Measurements from ENCODE around the gene ZMAT2. TPM values are rescaled to one million over a fixed set of nuclear protein-coding genes. Genes with fewer than 3 reads are reported as not detected.

Gene ZMAT2
- total RNA-seq, 1 donor from 2014 or later: 47.1 TPM

DNA sequence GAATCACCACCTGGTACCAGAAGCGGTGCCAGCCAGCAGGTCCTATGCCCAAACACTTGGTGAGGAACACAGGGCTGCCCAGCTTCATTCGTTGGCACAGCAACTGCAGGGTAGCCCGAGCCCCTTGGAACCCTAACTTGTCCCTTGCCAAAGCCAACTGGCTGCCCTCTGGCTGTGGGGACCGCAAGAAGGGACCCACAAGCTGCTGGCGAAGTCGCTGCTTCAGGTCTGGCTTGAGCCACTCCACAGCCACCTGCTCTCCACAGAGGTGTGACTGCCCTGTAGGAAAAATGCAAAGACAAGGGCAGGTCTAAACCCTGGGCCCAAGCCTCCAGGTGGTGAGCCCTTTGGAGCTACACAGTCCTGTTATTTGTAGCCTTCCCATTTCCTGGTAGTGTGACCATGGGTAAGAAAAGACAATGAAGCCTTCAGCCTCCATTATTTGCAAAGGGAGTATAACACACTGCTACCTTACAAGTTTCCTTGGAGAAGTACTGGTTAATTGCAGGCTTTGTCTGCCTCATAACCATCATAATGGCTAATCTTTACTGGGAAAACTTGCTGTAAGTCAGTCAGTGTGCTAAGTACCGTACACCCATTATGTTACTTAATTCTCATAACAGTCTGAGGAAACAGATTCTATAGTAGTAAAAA is 28.6 kb upstream of the ZMAT2 start:
- DNase-seq (ENCODE audit: low read depth) (no peak), FAIRE-seq (no peak)
- Histone ChIP-seq H3K27me3 (ENCODE audit: control insufficient read depth, insufficient read depth, low read length) (no peaks in the 10 kb centered on the region), H3K36me3 (ENCODE audit: control insufficient read depth, insufficient read depth, low read length) (peaks cover 29% of the 10 kb centered on the region), H3K4me3 (ENCODE audit: low read depth, low read length) (no peak overlapping the region)
- TF ChIP-seq CTCF (IDR thresholded peaks at IDR 0.05; ENCODE audit: insufficient read depth, low read length, severe bottlenecking): no peak

DNA sequence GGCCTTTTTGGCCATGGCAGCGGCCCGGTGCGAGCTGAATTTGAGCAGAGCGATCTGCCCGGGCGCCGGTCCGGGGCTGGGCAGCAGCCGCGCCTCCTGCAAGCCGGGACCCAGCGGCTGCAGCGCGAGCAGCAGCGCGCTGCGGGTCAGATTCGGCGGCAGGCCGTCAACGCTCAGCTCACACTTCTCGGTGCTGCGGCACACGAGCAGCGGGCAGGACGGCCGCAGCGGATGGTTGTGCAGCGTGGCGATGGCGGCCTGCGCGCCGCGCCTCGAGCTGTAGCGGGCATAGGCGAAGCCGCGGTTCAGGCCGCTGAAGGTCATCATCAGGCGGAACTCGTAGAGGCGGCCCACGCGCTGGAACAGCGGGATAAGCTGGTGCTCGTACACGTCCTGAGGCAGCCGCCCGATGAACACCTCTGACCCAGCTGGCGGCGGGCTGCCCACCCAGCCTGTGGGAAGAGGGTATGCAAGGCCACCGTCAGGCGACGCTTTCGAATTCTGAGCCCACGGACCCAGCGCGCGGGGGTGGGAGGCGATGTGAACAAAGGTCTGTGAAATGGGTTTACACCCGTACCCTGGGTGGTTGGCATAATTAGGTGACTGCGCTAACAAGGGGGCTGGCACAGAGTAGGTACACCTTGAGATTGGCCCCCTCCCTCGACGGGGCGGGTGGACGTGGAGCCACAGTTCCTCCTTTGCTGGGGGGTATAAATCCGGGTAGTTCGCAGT is 27.6 kb upstream of the ZMAT2 start:
- Histone ChIP-seq H3K4me3 (ENCODE audit: low read depth, low read length) (no peak overlapping the region), H3K36me3 (ENCODE audit: control insufficient read depth, insufficient read depth, low read length) (peaks cover 35% of the 10 kb centered on the region), H3K27me3 (ENCODE audit: control insufficient read depth, insufficient read depth, low read length) (no peaks in the 10 kb centered on the region)
- TF ChIP-seq CTCF (IDR thresholded peaks at IDR 0.05; ENCODE audit: insufficient read depth, low read length, severe bottlenecking): no peak
- FAIRE-seq (no peak), DNase-seq (ENCODE audit: low read depth) (no peak)

DNA sequence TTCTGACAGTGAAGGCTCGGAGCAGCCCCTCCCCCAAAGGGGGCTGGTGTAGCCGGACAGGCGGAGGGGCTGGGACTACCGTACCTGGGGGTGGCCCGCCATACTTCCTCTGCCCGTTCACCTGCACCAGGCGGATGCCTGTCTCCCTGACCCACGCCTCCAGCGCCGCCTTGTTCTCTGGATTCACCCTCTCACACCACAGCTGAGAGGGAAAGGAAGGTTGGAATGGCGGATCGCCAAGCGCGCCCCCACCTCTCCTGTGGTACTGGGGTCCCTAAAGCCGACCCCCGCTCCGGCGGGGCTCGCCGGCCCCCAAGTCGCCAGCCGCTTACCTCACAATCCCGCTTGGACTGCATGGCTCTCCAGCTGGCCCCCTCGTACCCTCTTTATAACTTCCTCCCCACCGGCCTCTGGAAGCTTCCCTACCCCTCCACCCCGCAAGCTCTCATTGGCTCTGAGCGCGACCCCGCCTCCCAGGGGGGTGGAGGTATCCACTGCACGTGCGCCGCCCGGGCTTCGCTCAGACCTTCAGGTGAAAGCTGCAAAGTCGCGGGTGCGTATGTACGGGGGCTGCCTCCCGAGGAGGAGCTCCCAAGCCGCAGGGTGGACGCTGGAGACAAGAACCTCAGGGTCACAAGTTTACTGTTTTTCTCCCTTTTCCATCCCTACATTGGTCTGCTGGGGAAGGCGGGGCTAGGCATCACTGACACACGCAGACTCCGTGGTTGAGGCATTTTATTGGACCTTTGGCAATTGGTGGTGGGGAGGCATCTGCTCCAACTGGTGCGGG is 26.9 kb upstream of the ZMAT2 start, which contains the start of gene DND1:
Gene DND1, minus strand, starts transcription at position 390 of the 790 bp plus-strand sequence. Its CDS starts 34 bp downstream, at position 356.
- DNase-seq (ENCODE audit: low read depth) (no peak), FAIRE-seq (no peak)
- no peak for TF ChIP-seq CTCF (IDR thresholded peaks at IDR 0.05; ENCODE audit: insufficient read depth, low read length, severe bottlenecking)
- no peak within 1 kb of the TSS for H3K4me3 ChIP-seq (ENCODE audit: low read depth, low read length)
- peaks cover 32% of the 10 kb centered on the region for H3K36me3 ChIP-seq (ENCODE audit: control insufficient read depth, insufficient read depth, low read length)
- H3K27me3 ChIP-seq (ENCODE audit: control insufficient read depth, insufficient read depth, low read length): no peaks in the 10 kb centered on the region

GRCh38 chr5:140674211-140674610 is 26.0 kb upstream of the ZMAT2 start:
- FAIRE-seq (no peak), DNase-seq (ENCODE audit: low read depth) (no peak)
- Histone ChIP-seq H3K27me3 (ENCODE audit: control insufficient read depth, insufficient read depth, low read length) (no peaks in the 10 kb centered on the region), H3K4me3 (ENCODE audit: low read depth, low read length) (no peak overlapping the region), H3K36me3 (ENCODE audit: control insufficient read depth, insufficient read depth, low read length) (peaks cover 27% of the 10 kb centered on the region)
- no peak for TF ChIP-seq CTCF (IDR thresholded peaks at IDR 0.05; ENCODE audit: insufficient read depth, low read length, severe bottlenecking)

DNA sequence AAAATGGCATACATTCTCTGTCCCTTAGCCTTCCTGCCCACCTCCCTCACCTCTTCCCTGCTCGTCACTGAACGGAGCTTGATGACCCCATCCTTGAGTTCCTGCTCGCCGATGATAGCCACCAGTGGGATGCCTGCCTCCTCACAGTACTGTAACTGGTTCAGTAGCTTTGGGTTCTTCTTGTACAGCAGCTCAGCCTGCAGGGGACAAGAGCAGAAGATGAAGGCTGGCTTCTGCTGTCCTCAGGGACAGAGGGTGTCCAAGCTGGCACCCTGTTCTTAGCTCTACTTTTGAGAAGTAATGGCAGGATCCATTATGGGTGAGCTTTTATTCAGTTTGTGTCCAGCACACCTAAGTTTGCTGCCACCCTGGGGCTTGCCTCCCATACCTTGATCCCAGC is 25.6 kb upstream of the ZMAT2 start:
- TF ChIP-seq CTCF (IDR thresholded peaks at IDR 0.05; ENCODE audit: insufficient read depth, low read length, severe bottlenecking): no peak
- peak; percentile 43 for FAIRE-seq
- H3K27me3 ChIP-seq (ENCODE audit: control insufficient read depth, insufficient read depth, low read length): no peaks in the 10 kb centered on the region
- no peak overlapping the region for H3K4me3 ChIP-seq (ENCODE audit: low read depth, low read length)
- DNase-seq (ENCODE audit: low read depth): no peak
- peaks cover 29% of the 10 kb centered on the region for H3K36me3 ChIP-seq (ENCODE audit: control insufficient read depth, insufficient read depth, low read length)

Data from bronchial epithelial cell (primary cell).